T-helper 2 cell treated with Interferon-gamma antibody and Interleukin-4, amounts not matched to agents 5 μg/mL and 100 μg/mL, for 36 hours (primary cell): ENCODE data around the gene LRRC15.

Source experiments
- DNase-seq: peaks from one replicate; pipeline ENCODE4 v3.0.0; 2021; ENCODE audit warnings: low spot score
- H3K27ac Mint-ChIP-seq: one replicate; pipeline ENCODE4 v1.8.0; 2021; ENCODE audit warnings: mild to moderate bottlenecking, mixed read lengths
- H3K27me3 Mint-ChIP-seq: one replicate; pipeline ENCODE4 v1.8.0; 2021; ENCODE audit warnings: low read depth, mixed read lengths
- H3K36me3 Mint-ChIP-seq: one replicate; pipeline ENCODE4 v1.8.0; 2021; ENCODE audit warnings: low read depth, mixed read lengths
- H3K4me1 Mint-ChIP-seq: one replicate; pipeline ENCODE4 v1.8.0; 2021; ENCODE audit warnings: low read depth, mixed read lengths
- H3K4me3 Mint-ChIP-seq: one replicate; pipeline ENCODE4 v1.8.0; 2022; ENCODE audit warnings: mild to moderate bottlenecking, moderate library complexity, mixed read lengths
- H3K9me3 Mint-ChIP-seq: one replicate; pipeline ENCODE4 v1.8.0; 2021; ENCODE audit warnings: mixed read lengths

LRRC15 gene

GRCh38 chr3:194320744-194321243, 48.7 kb downstream of the LRRC15 start:
- Mint-ChIP-seq H3K9me3 (peaks cover 14% of the 10 kb centered on the region), H3K36me3 (no peaks in the 10 kb centered on the region), H3K4me3 (no peak overlapping the region), H3K27ac (no peak overlapping the region), H3K4me1 (peaks cover 7% of the 10 kb centered on the region), H3K27me3 (peaks cover 42% of the 10 kb centered on the region)
- no peak for DNase-seq

GRCh38 chr3:194320100-194320499, 49.4 kb downstream of the LRRC15 start:
- peaks cover 44% of the 10 kb centered on the region for H3K27me3 Mint-ChIP-seq
- H3K4me3 Mint-ChIP-seq = no peak overlapping the region
- peaks cover 14% of the 10 kb centered on the region for H3K9me3 Mint-ChIP-seq
- peaks cover 11% of the 10 kb centered on the region for H3K4me1 Mint-ChIP-seq
- no peak for DNase-seq
- no peaks in the 10 kb centered on the region for H3K36me3 Mint-ChIP-seq
- H3K27ac Mint-ChIP-seq = no peak overlapping the region

- Mint-ChIP-seq H3K4me3 (no peak overlapping the region), H3K27me3 (peaks cover 47% of the 10 kb centered on the region), H3K9me3 (peaks cover 14% of the 10 kb centered on the region), H3K36me3 (no peaks in the 10 kb centered on the region), H3K27ac (no peak overlapping the region), H3K4me1 (peaks cover 14% of the 10 kb centered on the region)
- no peak for DNase-seq
Measured at GRCh38 chr3:194318511-194319161, 50.9 kb downstream of the LRRC15 start.

- Mint-ChIP-seq H3K4me1 (peaks cover 27% of the 10 kb centered on the region), H3K27ac (no peak overlapping the region), H3K4me3 (no peak overlapping the region), H3K27me3 (peaks cover 47% of the 10 kb centered on the region), H3K9me3 (peaks cover 14% of the 10 kb centered on the region), H3K36me3 (no peaks in the 10 kb centered on the region)
- DNase-seq = no peak
Measured at GRCh38 chr3:194316918-194317317, 52.6 kb downstream of the LRRC15 start.

- peaks cover 42% of the 10 kb centered on the region for H3K27me3 Mint-ChIP-seq
Measured at GRCh38 chr3:194315965-194316361, 53.6 kb downstream of the LRRC15 start.

GRCh38 chr3:194315088-194315964, 54.2 kb downstream of the LRRC15 start:
- H3K27me3 Mint-ChIP-seq = peaks cover 43% of the 10 kb centered on the region
- H3K4me1 Mint-ChIP-seq = peaks cover 38% of the 10 kb centered on the region
- H3K4me3 Mint-ChIP-seq = peak overlapping the region; percentile 75
- DNase-seq = peak; percentile 78
- H3K27ac Mint-ChIP-seq = peak overlapping the region; percentile 67
- H3K9me3 Mint-ChIP-seq = peaks cover 14% of the 10 kb centered on the region
- peaks cover 3% of the 10 kb centered on the region for H3K36me3 Mint-ChIP-seq

More at GRCh38 chr3:194315965-194316361, 53.6 kb downstream of the LRRC15 start:
- H3K27ac Mint-ChIP-seq = no peak overlapping the region
- H3K9me3 Mint-ChIP-seq = peaks cover 14% of the 10 kb centered on the region
- DNase-seq = no peak
- H3K4me3 Mint-ChIP-seq = peak overlapping the region; percentile 75
- peaks cover 2% of the 10 kb centered on the region for H3K36me3 Mint-ChIP-seq
- peaks cover 36% of the 10 kb centered on the region for H3K4me1 Mint-ChIP-seq

- no peak for DNase-seq
- H3K27me3 Mint-ChIP-seq = peaks cover 40% of the 10 kb centered on the region
- H3K9me3 Mint-ChIP-seq = peaks cover 10% of the 10 kb centered on the region
- peaks cover 3% of the 10 kb centered on the region for H3K36me3 Mint-ChIP-seq
- H3K4me1 Mint-ChIP-seq = peaks cover 43% of the 10 kb centered on the region
- peak overlapping the region; percentile 75 for H3K4me3 Mint-ChIP-seq
- no peak overlapping the region for H3K27ac Mint-ChIP-seq
Measured at GRCh38 chr3:194314388-194315068, 55.0 kb downstream of the LRRC15 start.

- H3K4me1 Mint-ChIP-seq = peaks cover 51% of the 10 kb centered on the region
- no peak overlapping the region for H3K4me3 Mint-ChIP-seq
- no peak for DNase-seq
- no peak overlapping the region for H3K27ac Mint-ChIP-seq
- H3K36me3 Mint-ChIP-seq = peaks cover 3% of the 10 kb centered on the region
- H3K27me3 Mint-ChIP-seq = peaks cover 36% of the 10 kb centered on the region
- peaks cover 3% of the 10 kb centered on the region for H3K9me3 Mint-ChIP-seq
Measured at GRCh38 chr3:194313560-194314387, 55.8 kb downstream of the LRRC15 start.

- H3K36me3 Mint-ChIP-seq = peaks cover 3% of the 10 kb centered on the region
- H3K27ac Mint-ChIP-seq = no peak overlapping the region
- peaks cover 33% of the 10 kb centered on the region for H3K27me3 Mint-ChIP-seq
Measured at GRCh38 chr3:194312743-194313281, 56.7 kb downstream of the LRRC15 start.

GRCh38 chr3:194312186-194312742, 57.3 kb downstream of the LRRC15 start:
- Mint-ChIP-seq H3K36me3 (peaks cover 3% of the 10 kb centered on the region), H3K27ac (no peak overlapping the region), H3K4me3 (no peak overlapping the region), H3K4me1 (peaks cover 65% of the 10 kb centered on the region), H3K9me3 (no peaks in the 10 kb centered on the region), H3K27me3 (peaks cover 28% of the 10 kb centered on the region)
- no peak for DNase-seq

More at GRCh38 chr3:194312743-194313281, 56.7 kb downstream of the LRRC15 start:
- DNase-seq = no peak
- Mint-ChIP-seq H3K4me1 (peaks cover 59% of the 10 kb centered on the region), H3K4me3 (no peak overlapping the region), H3K9me3 (no peaks in the 10 kb centered on the region)

GRCh38 chr3:194311000-194311399, 58.5 kb downstream of the LRRC15 start:
- Mint-ChIP-seq H3K9me3 (no peaks in the 10 kb centered on the region), H3K4me3 (peak overlapping the region; percentile 4), H3K27ac (no peak overlapping the region), H3K36me3 (peaks cover 3% of the 10 kb centered on the region), H3K27me3 (peaks cover 20% of the 10 kb centered on the region), H3K4me1 (peaks cover 71% of the 10 kb centered on the region)
- no peak for DNase-seq

GRCh38 chr3:194310060-194310835, 59.3 kb downstream of the LRRC15 start:
- no peak overlapping the region for H3K27ac Mint-ChIP-seq
- no peaks in the 10 kb centered on the region for H3K9me3 Mint-ChIP-seq

More at GRCh38 chr3:194310060-194310835, 59.3 kb downstream of the LRRC15 start:
- peaks cover 76% of the 10 kb centered on the region for H3K4me1 Mint-ChIP-seq
- peaks cover 6% of the 10 kb centered on the region for H3K36me3 Mint-ChIP-seq
- no peak for DNase-seq
- H3K4me3 Mint-ChIP-seq = no peak overlapping the region
- peaks cover 18% of the 10 kb centered on the region for H3K27me3 Mint-ChIP-seq
